ENCODE measurements around the gene CCT8L2.
"Not testable (repeated sequence)": the region's sequence is repeated elsewhere in the genome, so short reads cannot be mapped to it uniquely, and the experiment has no call there.

CCT8L2 gene

DNA sequence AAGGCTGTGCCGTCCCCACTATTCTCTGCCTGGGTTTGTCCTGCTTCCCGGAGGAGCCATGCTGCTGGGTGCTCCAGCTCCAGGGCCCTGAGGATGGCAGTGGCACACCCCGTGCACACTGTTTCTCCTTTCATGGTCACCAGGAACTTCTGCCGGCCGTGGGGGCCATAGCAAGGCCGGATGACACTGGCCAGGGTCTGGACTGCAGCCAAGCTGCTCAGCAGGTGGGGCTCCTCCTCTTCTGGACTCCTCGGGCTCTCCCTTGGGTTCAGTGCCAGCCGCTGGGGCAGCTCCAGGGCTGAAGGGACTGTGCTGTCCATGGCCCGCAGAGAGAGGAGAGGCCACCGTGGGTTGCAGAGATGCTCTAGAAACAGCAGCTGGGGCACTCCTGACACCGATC lies 379 bp downstream of the CCT8L2 start:
- DNase-seq = not testable (repeated sequence)

DNA sequence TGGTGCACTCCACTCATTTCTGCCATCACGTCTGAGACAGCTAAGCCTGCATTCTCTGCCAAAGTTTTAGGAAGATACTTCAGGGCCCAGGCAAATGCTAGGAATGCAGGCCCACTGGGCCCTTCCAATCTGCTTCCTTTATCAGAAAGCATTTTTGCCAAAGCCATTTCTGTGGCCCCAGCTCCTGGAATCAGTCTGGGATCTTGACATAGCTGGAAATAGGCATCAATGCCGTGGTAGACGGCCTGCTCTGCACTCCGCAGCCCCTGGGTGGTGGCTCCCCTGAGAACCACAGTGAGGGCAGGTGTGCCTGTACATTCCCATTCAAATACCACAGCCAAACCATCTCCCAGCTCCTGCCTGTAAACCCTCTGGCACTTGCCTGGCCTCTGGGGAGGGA lies 1.5 kb downstream of the CCT8L2 start:
- DNase-seq = not testable (repeated sequence)

DNA sequence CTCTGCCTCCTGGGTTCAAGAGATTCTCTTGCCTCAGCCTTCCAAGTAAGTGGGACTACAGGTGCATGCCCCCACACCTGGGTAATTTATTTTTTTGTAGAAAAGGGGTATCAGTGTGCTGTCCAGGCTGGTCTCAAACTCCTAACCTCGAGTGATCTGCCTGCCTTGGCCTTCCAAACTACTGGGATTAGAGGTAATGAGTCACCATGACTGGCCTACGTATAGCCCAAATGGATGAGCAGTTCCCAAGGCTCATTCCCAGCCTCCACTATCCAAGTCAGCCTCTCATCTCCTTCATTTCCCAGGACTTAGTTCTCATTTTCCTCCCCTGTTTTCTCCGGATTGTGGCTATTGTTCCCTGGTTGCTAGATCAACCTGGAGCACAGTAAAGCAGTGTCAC lies 5.6 kb downstream of the CCT8L2 start:
- no peak for DNase-seq

DNA sequence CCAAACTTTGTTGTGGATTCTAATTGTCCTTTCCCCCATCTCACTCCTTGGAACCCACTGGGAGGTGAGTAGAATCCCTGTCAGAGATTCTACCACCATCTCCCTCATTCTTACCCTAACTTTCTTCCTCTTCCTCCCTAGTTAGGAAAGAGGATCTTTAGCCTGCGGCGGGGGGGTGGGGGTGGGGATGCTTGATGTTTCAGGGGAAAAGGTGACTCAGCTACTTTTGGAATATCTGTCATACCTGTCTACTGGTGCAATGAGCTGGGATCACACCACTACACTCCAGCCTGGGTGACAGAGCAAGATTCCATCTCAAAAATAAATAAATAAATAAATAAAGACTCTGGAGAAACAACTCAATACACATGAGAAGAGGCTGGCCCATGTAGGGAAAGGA lies 6.4 kb downstream of the CCT8L2 start:
- no peak for DNase-seq

DNA sequence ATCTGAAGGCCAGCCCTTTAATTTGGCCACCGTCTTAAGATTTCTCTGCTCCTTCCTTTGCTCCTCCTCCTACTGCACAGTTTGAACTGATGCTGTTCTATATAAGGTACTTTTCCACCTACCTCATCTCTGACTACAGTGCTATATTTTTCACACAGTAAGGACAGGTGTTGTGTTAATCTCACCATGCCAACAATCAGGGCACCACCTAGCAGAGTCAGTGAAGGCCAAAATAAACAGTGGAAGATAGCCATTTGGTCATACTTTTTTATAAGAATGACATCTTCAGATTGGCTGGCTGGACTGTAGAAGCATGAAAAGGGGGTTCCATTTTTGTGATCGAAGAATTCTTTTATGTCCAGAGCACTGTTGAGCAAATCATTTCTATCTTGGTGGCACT lies 11.7 kb downstream of the CCT8L2 start:
- not testable (repeated sequence) for DNase-seq

DNA sequence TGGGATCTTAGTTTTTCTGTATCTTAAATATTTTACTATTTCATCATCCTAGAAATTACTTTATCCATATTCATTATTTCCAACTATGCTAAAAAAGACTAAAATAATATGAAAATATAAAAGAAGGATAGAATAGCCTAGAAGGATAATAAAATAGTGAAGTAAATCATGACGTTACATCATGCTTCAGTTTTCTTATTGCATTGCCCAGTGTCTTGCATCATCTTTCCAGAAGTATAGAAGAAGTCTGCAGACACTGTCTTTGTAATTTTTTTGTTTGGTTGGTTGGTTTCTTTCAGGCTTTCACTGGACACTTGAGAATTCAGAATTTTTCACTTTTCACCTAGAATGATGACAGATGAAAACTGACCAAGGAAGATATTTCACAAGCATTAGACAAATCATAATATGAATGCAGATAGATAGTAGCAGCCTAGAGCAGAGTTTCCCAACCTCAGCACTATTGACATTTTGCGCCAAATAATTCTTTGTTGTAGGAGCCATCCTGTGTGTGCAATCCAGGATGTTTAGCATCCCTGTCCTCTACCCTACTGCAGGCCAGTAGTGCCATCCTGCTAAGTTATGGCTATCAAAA lies 23.3 kb downstream of the CCT8L2 start:
- not testable (repeated sequence) for DNase-seq

DNA sequence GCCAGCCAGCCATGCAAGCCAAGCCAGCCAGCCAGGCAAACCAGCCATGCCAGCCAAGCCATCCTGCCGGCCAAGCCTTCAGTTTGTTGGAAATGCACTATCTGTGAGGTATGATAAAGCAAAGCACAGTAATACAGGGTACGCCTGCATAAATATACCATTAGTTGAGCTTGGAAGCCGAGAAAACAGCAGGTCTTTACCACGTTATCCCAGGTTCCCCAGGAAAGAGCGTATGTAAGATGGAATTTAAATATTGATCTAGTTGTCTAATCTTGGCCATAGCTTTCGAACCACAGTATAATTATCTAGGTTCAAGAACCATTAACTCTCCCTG lies 24.2 kb downstream of the CCT8L2 start:
- no peak for DNase-seq

DNA sequence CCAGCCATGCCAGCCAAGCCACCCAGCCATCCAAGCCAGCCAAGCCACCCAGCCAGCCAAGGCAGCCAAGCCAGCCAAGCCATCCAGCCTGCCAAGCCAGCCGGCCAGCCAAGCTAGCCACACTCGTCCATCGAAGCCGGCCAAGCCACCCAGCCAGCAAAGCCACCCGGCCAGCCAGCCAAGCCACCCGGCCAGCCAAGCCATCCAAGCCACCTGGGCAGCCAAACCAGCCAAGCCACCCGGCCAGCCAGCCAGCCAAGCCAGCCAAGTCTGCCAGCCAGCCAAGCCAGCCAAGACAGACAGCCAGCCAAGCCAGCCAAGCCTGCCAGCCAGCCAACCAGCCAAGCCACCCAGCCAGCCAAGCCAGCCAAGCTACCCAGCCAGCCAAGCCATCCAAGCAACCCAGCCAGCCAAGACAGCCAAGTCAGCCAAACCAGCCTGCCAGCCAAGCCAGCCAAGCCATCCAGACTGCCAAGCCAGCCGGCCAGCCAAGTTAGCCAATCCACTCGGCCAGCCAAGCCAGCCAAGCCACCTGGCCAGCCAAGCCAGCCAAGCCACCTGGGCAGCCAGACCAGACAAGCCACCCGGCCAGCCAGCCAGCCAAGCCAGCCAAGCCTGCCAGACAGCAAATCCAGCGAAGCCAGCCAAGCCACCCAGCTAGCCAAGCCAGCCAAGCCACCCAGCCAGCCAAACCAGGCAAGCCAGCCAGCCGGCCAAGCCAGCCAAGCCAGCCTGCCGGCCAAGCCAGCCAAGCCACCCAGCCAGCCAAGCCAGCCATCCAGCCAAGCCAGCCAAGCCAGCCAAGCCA lies 24.8 kb downstream of the CCT8L2 start:
- DNase-seq = not testable (repeated sequence)

DNA sequence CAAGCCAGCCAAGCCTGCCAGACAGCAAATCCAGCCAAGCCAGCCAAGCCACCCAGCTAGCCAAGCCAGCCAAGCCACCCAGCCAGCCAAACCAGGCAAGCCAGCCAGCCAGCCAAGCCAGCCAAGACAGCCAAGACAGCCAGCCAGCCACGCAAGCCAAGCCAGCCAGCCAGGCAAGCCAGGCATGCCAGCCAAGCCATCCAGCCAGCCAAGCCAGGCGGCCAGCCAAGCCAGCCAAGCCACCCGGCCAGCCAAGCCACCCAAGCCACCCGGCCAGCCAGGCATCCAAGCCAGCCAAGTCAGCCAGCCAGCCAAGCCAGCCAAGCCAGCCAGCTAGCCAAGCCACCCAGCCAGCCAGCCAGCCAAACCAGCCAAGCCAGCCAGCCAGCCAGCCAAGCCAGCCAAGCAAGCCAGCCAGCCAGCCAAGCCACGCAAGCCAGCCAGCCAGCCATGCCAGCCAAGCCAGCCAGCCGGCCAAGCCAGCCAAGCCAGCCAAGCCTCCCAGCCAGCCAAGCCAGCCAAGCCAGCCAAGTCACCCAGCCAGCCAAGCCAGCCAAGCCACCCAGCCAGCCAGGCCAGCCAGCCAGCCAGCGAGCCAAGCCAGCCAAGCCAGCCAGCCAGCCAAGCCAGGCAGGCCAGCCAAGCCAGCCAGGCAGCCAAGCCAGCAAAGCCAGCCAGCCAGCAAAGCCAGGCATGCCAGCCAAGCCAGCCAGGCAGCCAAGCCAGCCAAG lies 26.0 kb downstream of the CCT8L2 start:
- not testable (repeated sequence) for DNase-seq

DNA sequence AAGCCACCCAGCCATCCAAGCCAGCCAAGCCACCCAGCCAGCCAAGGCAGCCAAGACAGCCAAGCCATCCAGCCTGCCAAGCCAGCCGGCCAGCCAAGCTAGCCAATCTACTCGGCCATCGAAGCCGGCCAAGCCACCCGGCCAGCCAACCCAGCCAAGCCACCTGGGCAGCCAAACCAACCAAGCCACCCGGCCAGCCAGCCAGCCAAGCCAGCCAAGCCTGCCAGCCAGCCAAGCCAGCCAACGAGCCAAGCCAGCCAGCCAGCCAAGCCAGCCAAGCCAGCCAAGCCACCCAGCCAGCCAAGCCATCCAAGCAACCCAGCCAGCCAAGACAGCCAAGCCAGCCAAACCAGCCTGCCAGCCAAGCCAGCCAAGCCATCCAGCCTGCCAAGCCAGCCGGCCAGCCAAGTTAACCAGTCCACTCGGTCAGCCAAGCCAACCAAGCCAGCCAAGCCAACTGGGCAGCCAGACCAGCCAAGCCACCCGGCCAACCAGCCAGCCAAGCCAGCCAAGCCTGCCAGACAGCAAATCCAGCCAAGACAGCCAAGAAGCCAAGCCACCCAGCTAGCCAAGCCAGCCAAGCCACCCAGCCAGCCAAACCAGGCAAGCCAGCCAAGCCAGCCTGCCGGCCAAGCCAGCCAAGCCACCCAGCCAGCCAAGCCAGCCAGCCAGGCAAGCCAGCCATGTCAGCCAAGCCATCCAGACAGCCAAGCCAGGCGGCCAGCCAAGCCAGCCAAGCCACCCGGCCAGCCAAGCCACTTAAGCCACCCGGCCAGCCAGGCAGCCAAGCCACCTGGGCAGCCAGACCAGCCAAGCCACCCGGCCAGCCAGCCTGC lies 26.8 kb downstream of the CCT8L2 start:
- DNase-seq = not testable (repeated sequence)

DNA sequence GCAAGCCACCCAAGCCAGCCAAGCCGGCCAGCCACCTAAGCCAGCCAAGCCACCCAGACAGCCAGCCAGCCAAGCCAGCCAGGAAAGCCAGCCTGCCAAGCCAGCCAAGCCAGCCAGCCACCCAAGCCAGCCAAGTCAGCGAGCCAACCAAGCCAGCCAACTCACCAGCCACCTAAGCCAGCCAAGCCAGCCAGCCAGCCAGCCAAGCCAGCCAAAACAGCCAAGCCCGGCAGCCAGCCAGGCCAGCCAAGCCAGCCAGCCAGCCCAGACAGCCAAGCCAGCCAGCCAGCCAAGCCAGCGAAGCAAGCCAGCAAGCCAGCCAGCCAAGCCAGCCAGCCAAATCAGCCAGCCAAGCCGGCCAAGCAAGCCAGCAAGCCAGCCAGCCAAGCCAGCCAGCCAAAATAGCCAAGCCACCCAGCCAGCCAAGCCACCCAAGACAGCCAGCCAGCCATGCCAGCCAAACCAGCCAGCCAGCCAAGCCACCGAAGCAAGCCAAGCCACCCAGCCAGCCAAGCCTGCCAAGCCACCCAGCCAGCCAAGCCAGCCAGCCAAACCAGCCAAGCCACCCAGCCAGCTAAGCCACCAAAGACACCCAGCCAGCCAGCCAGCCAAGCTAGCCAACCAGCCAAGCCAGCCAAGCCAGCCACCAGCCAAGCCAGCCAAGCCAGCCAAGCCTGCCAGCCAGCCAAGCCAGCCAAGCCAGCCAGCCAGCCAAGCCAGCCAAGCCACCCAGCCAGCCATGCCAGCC lies 27.6 kb downstream of the CCT8L2 start:
- peak; percentile 40 for DNase-seq

DNA sequence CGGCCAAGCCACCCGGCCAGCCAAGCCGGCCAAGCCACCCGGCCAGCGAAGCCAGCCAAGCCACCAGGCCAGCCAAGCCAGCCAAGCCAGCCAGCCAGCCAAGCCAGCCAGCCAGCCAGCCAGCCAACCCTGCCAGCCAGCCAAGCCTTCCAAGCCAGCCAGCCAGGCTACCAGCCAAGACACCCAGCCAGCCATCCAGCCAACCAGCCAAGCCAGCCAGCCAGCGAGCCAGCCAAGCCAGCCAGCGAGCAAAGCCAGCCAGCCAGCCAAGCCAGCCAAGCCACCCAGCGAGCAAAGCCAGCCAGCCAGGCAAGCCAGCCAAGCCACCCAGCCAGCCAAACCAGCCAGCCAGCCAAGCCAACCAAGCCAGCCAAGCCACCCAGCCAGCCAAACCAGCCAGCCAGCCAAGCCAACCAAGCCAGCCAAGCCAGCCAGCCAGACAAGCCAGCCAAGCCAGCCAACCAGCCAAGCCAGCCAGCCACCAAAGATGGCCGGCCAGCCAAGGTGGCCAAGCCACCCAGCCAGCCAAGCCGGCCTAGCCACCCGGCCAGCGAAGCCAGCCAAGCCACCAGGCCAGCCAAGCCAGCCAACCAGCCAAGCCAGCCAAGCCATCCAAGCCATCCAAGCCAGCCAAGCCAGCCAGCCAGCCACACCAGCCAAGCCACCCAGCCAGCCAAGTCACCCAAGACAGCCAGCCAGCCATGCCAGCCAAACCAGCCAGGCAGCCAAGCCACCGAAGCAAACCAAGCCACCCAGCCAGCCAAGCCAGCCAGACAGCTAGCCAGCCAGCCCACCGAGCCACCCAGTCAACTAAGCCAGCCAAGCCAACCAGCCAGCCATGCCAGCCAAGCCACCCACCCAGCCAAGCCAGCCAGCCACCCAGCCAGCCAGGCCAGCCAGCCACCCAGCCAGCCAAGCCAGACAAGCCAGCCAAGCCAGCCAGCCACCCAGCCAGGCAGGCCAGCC lies 28.8 kb downstream of the CCT8L2 start:
- peak; percentile 50 for DNase-seq

DNA sequence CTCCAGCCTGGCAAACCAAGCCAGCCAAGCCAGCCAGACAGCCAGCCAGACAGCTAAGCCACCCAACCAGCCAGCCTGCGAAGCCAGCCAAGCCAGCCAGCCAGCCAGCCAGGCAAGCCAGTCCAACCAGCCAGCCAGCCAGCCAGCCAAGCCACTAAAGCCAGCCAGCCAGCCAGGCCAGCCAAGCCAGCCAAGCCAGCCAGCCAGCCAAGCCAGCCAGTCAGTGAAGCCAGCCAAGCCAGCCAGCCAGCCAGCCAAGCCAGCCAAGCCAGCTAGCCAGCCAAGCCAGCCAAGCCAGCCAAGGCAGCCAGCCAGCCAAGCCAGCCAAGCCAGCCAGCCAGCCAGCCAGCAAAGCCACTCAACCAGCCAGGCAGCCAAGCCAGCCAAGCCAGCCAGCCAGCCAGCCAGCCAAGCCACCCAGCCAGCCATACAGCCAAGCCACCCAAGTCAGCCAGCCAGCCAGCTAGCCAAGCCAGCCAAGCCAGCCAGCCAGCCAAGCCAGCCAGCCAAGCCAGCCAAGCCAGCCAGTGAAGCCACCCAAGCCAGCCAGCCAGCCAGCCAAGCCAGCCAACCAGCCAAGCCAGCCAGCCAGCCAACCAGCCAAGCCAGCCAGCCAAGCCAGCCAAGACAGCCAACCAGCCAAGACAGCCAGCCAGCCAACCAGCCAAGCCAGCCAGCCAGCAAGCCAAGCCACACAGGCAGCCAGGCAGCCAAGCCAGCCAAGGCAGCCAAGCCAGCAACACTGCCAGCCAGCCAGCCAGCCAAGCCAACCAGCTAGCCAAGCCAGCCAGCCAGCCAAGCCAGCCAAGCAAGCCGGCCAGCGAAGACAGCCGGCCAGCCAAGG lies 29.7 kb downstream of the CCT8L2 start:
- peak; percentile 50 for DNase-seq

DNA sequence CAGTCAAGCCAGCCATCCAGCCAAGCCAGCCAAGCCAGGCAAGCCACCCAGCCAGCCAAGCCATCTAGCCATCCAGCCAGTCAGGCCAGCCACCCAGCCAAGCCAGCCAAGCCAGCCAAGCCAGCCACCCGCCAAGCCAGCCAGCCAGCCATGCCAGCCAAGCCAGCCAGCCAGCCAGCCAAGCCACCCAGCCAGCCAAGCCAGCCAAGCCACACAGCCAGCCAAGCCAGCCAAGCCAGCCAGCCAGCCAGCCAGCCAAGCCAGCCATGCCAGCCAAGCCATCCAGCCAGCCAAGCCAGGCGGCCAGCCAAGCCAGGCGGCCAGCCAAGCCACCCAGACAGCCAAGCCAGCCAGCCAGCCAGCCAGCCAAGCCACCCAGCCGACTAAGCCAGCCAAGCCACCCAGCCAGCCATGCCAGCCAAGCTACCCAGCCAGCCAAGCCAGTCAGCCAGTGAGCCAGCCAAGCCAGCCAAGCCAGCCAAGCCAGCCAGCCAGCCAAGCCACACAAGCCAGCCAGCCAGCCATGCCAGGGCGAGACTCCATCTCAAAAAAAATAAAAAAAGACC lies 31.4 kb downstream of the CCT8L2 start:
- DNase-seq = peak; percentile 40

DNA sequence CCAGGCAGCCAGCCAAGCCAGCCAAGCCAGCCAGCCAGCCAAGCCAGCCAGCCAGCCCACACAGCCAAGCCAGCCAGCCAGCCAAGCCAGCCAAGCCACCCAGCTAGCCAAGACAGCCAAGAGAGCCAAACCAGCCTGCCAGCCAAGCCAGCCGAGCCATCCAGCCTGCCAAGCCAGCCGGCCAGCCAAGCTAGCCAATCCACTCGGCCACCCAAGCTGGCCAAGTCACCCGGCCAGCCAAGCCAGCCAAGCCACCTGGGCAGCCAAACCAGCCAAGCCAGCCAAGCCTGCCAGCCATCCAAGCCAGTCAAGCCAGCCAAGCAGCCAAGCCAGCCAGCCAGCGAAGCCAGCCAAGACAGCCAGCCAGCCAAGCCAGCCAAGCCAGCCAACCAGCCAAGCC lies 32.0 kb downstream of the CCT8L2 start:
- DNase-seq = not testable (repeated sequence)

DNA sequence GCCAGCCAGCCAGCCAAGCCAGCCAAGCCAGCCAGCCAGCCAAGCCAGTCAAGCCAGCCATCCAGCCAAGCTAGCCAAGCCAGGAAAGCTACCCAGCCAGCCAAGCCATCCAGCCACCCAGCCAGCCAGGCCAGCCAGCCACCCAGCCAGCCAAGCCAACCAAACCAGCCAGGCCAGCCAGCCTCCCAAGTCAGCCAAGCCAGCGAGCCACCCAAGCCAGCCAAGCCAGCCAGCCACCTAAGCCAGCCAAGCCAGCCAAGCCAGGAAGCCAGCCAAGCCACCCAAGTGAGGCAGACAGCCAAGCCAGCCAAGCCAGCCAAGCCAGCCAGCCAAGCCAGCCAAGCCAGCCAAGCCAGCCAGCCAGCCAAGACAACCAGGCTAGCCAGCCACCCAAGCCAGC lies 32.6 kb downstream of the CCT8L2 start:
- DNase-seq = not testable (repeated sequence)

DNA sequence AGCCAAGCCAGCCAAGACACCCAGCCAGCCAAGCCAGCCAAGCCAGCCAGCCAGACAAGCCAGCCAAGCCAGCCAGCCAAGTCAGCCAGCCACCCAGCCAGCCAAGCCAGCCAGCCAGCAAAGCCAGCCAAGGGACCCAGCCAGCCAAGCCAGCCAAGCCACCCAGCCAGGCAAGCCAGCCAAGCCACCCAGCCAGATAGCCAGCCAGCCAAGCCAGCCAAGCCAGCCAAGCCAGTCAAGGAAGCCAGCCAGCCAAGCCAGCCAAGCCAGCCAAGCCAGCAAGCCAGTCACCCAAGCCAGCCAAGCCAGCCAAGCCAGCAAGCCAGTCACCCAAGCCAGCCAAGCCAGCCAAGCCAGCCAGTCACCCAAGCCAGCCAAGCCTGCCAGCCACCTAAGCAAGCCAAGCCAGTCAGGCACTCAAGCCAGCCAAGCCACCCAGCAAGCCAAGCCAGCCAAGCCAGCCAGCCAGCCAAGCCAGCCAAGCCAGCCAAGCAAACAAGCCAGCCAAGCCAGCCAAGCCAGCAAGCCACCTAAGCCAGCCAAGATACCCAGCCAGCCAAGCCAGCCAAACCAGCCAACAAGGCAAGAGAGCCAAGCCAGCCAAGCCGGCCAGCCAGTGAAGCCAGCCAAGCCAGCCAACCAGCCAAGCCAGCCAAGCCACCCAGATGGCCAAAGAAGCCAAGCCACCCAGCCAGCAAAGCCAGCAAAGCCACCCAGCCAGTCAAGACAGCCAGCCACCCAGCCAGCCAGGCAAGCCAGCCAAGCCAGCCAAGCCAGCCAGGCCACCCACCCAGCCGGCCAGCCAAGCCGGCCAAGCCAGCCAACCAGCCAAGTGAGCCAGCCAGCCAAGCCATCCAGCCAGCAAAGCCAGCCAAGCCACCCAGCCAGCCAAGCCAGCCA lies 33.3 kb downstream of the CCT8L2 start:
- peak; percentile 38 for DNase-seq

DNA sequence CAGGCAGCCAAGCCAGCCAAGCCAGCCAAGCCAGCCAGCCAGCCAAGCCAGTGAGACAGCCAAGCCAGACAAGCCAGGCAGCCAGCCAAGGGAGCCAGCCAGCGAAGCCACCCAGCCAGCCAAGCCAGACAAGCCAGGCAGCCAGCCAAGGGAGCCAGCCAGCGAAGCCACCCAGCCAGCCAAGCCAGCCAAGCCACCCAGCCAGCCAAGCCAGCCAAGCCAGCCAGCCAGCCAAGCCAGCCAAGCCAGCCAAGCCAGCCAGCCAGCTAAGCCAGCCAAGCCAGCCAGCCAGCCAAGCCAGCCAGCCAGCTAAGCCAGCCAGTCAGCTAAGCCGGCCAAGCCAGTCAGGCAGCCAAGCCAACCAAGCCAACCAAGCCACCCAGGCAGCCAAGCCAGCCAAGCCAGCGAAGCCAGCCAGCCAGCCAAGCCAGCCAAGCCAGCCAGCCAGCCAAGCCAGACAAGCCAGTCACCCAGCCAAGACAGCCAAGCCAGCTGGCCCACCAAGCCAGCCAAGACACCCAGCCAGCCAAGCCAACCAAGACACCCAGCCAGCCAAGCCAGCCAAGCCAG lies 34.1 kb downstream of the CCT8L2 start:
- not testable (repeated sequence) for DNase-seq

All from islet precursor cell (in vitro differentiated cells).